GM12878 (cell line): ENCODE results near the gene MCC. TPM values are rescaled to one million over a fixed set of nuclear protein-coding genes. Genes with fewer than 3 reads are reported as not detected.

Experiments
- ATAC-seq: fragments of 200-7000 bp; cut with Tn5 transposase; 3 replicates; pipeline ENCODE4 v1.9.1; 2020; ENCODE audit warnings: mild to moderate bottlenecking, moderate library complexity
- BruUV-seq: library from RNA; stranded (reverse); fragments of 400-500 nt; replicated peaks from 2 replicates; lab custom pipeline; 2021; lab: Mats Ljungman, UMichigan
- CTCF ChIA-PET: fragments of 300-600 bp; sonication (Branson Sonifier 250); formaldehyde crosslinking; extraction: SDS; loops from one replicate; lab custom pipeline; 2021; ENCODE audit warnings: inconsistent platforms; lab: Yijun Ruan, JAX
- POLR2A ChIA-PET: fragments of 350-600 bp; formaldehyde crosslinking; extraction: SDS; loops from one replicate; lab custom pipeline; 2021; ENCODE audit warnings: inconsistent platforms; lab: Charles Lee
- RAD21 ChIA-PET: fragments of 300-600 bp; sonication (Branson Sonifier 250); formaldehyde crosslinking; loops from one replicate; lab custom pipeline; 2023; ENCODE audit warnings: antibody characterized with exemption; ENCODE audit not compliant: unreplicated experiment; lab: Charles Lee
- SMC1A ChIA-PET: fragments of 300-600 bp; sonication (Branson Sonifier 250); formaldehyde crosslinking; loops from one replicate; lab custom pipeline; 2023; ENCODE audit not compliant: unreplicated experiment, uncharacterized antibody; lab: Charles Lee
- DNase-seq: peaks from one replicate; pipeline ENCODE4 v3.0.0-alpha.2; 2011; ENCODE audit warnings: low read depth, low spot score
- FAIRE-seq: peaks from 3 replicates; lab custom pipeline; 2011; peaks lifted over from hg19 to GRCh38; lab: Jason Lieb, UNC
- H2AFZ ChIP-seq: 2 replicates; pipeline ENCODE4 v1.6.0; 2011; ENCODE audit warnings: low read depth, low read length, control low read depth; ENCODE audit not compliant: control insufficient read depth
- H3K27ac ChIP-seq: 2 replicates; pipeline ENCODE4 v1.5.1; 2011; ENCODE audit warnings: control low read depth; ENCODE audit not compliant: control insufficient read depth, insufficient read depth
- H3K27me3 ChIP-seq, 2 experiments: replicated peaks in 1 of 2; 2 replicates each; pipeline versions ENCODE4 v1.6.0 to v1.6.1; 2011; ENCODE audit warnings: low read length in 1 of 2; ENCODE audit not compliant: control insufficient read depth in 2 of 2, insufficient read depth in 2 of 2
- H3K36me3 ChIP-seq, 2 experiments: 2 replicates each; pipeline ENCODE4 v1.5.1; 2011; ENCODE audit warnings: low read length in 1 of 2; ENCODE audit not compliant: control insufficient read depth in 2 of 2, insufficient read depth in 2 of 2
- H3K4me1 ChIP-seq: 2 replicates; pipeline ENCODE4 v1.6.1; 2011; ENCODE audit warnings: mild to moderate bottlenecking, low read length, moderate library complexity, mixed read lengths; ENCODE audit not compliant: control insufficient read depth, insufficient read depth
- H3K4me2 ChIP-seq: 2 replicates; pipeline ENCODE4 v1.6.0; 2011; ENCODE audit warnings: control low read depth; ENCODE audit not compliant: control insufficient read depth, insufficient read depth
- H3K4me3 ChIP-seq: fragments of 200-600 bp; sonication (generic); 2 replicates; pipeline ENCODE4 v1.5.1; 2016
- H3K79me2 ChIP-seq: 2 replicates; pipeline ENCODE4 v1.6.0; 2011; ENCODE audit warnings: low read length; ENCODE audit not compliant: control insufficient read depth, insufficient read depth
- H3K9ac ChIP-seq: 2 replicates; pipeline ENCODE4 v1.8.0; 2011; ENCODE audit warnings: low read length, control low read depth, mixed read lengths; ENCODE audit not compliant: control insufficient read depth, insufficient read depth
- H3K9me3 ChIP-seq: replicated peaks from 3 replicates; pipeline ENCODE4 v1.5.1; 2011; ENCODE audit warnings: mild to moderate bottlenecking, low read length; ENCODE audit not compliant: control insufficient read depth, insufficient read depth
- H4K20me1 ChIP-seq: 2 replicates; pipeline ENCODE4 v1.6.0; 2011; ENCODE audit not compliant: control insufficient read depth, insufficient read depth
- CHD2 ChIP-seq: IDR thresholded peaks from 2 replicates; pipeline ENCODE4 v1.6.1; 2011; ENCODE audit warnings: low read depth, low read length, improper control_type of control experiment, borderline replicate concordance
- E4F1 ChIP-seq: fragments of 450-650 bp; IDR thresholded peaks from 2 replicates; pipeline ENCODE4 v1.6.1; 2018; ENCODE audit warnings: borderline replicate concordance, mild to moderate bottlenecking; ENCODE audit not compliant: partially characterized antibody
- FOXK2 ChIP-seq: fragments of 450-650 bp; IDR thresholded peaks from 2 replicates; pipeline ENCODE4 v1.6.1; 2017; ENCODE audit warnings: mild to moderate bottlenecking, moderate library complexity
- LARP7 ChIP-seq: fragments of 450-650 bp; IDR thresholded peaks from 2 replicates; pipeline ENCODE4 v1.6.1; 2017; ENCODE audit warnings: mild to moderate bottlenecking
- MXI1 ChIP-seq: fragments of 150-350 bp; IDR thresholded peaks from 2 replicates; pipeline ENCODE4 v1.6.1; 2011; ENCODE audit warnings: low read depth, mild to moderate bottlenecking, inconsistent platforms, low read length, improper control_type of control experiment
- NFIC ChIP-seq: IDR thresholded peaks from 2 replicates; pipeline ENCODE4 v1.6.1; 2012; ENCODE audit warnings: low read depth, mild to moderate bottlenecking, inconsistent platforms, low read length, moderate library complexity
- NFXL1 ChIP-seq: fragments of 450-650 bp; IDR thresholded peaks from 2 replicates; pipeline ENCODE4 v1.6.1; 2017; ENCODE audit warnings: antibody characterized with exemption, mild to moderate bottlenecking, borderline replicate concordance
- NFYA ChIP-seq: IDR thresholded peaks from 2 replicates; pipeline ENCODE4 v1.6.1; 2011; ENCODE audit warnings: low read depth, mild to moderate bottlenecking, low read length, improper control_type of control experiment, borderline replicate concordance
- PKNOX1 ChIP-seq: fragments of 450-650 bp; IDR thresholded peaks from 2 replicates; pipeline ENCODE4 v1.6.1; 2016; ENCODE audit warnings: mild to moderate bottlenecking
- RAD21 ChIP-seq: IDR thresholded peaks from 2 replicates; pipeline ENCODE4 v1.6.1; 2011; ENCODE audit warnings: mild to moderate bottlenecking, low read depth, low read length, moderate library complexity; ENCODE audit not compliant: insufficient read depth
- SP1 ChIP-seq: IDR thresholded peaks from one replicate; pipeline ENCODE4 v1.6.1; 2011; ENCODE audit warnings: low read depth, low read length
- STAT1 ChIP-seq: fragments of 450-650 bp; conservative IDR thresholded peaks from 2 replicates; pipeline ENCODE4 v1.6.1; 2014; ENCODE audit warnings: antibody characterized with exemption, mild to moderate bottlenecking
- STAT3 ChIP-seq: IDR thresholded peaks from 2 replicates; pipeline ENCODE4 v1.6.1; 2011; ENCODE audit warnings: low read depth, low read length, improper control_type of control experiment
- TCF12 ChIP-seq: IDR thresholded peaks from 2 replicates; pipeline ENCODE4 v1.6.1; 2011; ENCODE audit warnings: low read depth, mild to moderate bottlenecking, low read length
- YBX1 ChIP-seq: fragments of 450-650 bp; IDR thresholded peaks from 2 replicates; pipeline ENCODE4 v1.6.1; 2016; ENCODE audit warnings: antibody characterized with exemption
- ZNF24 ChIP-seq: fragments of 450-650 bp; IDR thresholded peaks from 2 replicates; pipeline ENCODE4 v1.6.1; 2017; ENCODE audit warnings: antibody characterized with exemption, mild to moderate bottlenecking
- ZNF274 ChIP-seq: IDR thresholded peaks from one replicate; pipeline ENCODE4 v1.8.0; 2011; ENCODE audit not compliant: insufficient read length, insufficient read depth
- ZZZ3 ChIP-seq: IDR thresholded peaks from 2 replicates; pipeline ENCODE4 v1.6.1; 2011; ENCODE audit warnings: low read depth; ENCODE audit not compliant: control insufficient read depth, insufficient read length
- WGBS: methylation state at CpG from one replicate; pipeline ENCODE4 v1.1.6; 2016; ENCODE audit warnings: low lambda C conversion rate; ENCODE audit not compliant: insufficient replicate concordance, insufficient coverage; ENCODE audit errors: missing lambda C conversion rate; 5-methylcytosine and 5-hydroxymethylcytosine counted together
- in situ Hi-C: fragments of 300-500 bp; cut with MboI; formaldehyde crosslinking; loops from 9 replicates; pipeline ENCODE4 v1.14.3; 2018; ENCODE audit warnings: mixed read lengths
- intact Hi-C: fragments of 100-400 bp; cut with micrococcal nuclease; formaldehyde crosslinking; loops from one replicate; pipeline ENCODE4 v1.14.2; 2022; ENCODE audit not compliant: unreplicated experiment
- polyA plus RNA-seq, 11 experiments: library from polyadenylated mRNA; depleted of rRNA in 4 of 11; unstranded in 6 of 11; stranded (reverse) in 5 of 11; fragments of >200 nt; fragmentation: Nextera tagmentation in 4 of 11; fragmentation: Illumina TruSeq in 1 of 11; extraction: Ambion mirVana in 4 of 11; extraction: Trizol in 1 of 11; gene quantifications; 1 replicate in 1 of 11; 2 replicates in 10 of 11; pipeline versions ENCODE4 v1.2.1 to v1.2.3, GENCODE V29; 2011 to 2016; ENCODE audit warnings: inconsistent platforms in 2 of 11, missing spikeins in 2 of 11, low read depth in 1 of 11
- total RNA-seq, 4 experiments: library from RNA; depleted of rRNA in 3 of 4; stranded (reverse); fragments of >200 nt in 3 of 4; fragmentation: Illumina TruSeq in 1 of 4; extraction: Trizol in 1 of 4; gene quantifications; 2 replicates each; pipeline versions ENCODE4 v1.2.1 to v1.2.3, GENCODE V29; 2013 to 2021
- TF ChIP-seq, protein P1 (sequence below): IDR thresholded peaks from 2 replicates; pipeline ENCODE4 v1.6.1; 2011; ENCODE audit warnings: low read depth, low read length, improper control_type of control experiment, borderline replicate concordance

Gene MCC
- total and polyA plus RNA-seq, 10 of the 15 experiments (the other 5 are each of a cell fraction or from before 2014, with no cell fraction given): 0.03 to 0.86 (median 0.16) TPM

DNA sequence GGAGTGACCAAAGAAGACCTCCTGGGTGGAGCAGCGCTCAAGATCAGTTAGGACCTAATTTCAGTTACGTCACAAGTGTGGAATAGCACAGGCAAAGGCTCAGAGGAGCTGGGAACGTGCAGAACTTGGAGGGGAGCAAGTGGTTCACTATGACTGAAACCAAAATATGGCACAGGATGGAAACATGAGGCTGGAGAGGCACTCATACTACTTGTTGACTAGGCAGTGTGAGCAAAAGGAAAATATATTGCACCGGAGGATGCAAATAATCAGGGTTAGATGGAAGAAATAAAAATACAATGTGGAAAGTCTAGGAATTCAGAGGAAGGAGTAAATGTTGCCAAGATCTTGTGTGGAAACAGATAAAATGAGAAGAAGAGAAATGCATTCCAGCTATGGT lies 363.3 kb downstream of the MCC start:
- no peak for FAIRE-seq

More for the DNA sequence above, 363.3 kb downstream of the MCC start:
- in situ Hi-C loops (no loop called here), intact Hi-C loops (no loop called here)
- no peaks in the 10 kb centered on the region for H4K20me1 ChIP-seq
- ChIA-PET POLR2A (no interaction called here), SMC1A (no interaction called here), CTCF (interaction anchor here (0.8 kb wide), 1 partner anchor 40 kb away, joined by 3 read pairs; no protein-coding TSS in a partner anchor), RAD21 (interaction anchor here (0.8 kb wide), 1 partner anchor 8 kb away, joined by 3 read pairs; no protein-coding TSS in a partner anchor)
- H3K9ac ChIP-seq: no peak overlapping the region
- no TSS peak for BruUV-seq
- 24% methylated on average over 4 of the region's 4 CpGs for WGBS
- no peak for DNase-seq
- no peaks in the 10 kb centered on the region for H3K9me3 ChIP-seq
- no peaks in the 10 kb centered on the region for H3K4me1 ChIP-seq
- ATAC-seq: no peak
- H2AFZ ChIP-seq: no peak overlapping the region
- no peaks in the 10 kb centered on the region for H3K79me2 ChIP-seq
- TF ChIP-seq PKNOX1: no peak
- TF ChIP-seq ZZZ3: no peak
- TF ChIP-seq STAT1: no peak
- TF ChIP-seq TCF12: no peak
- TF ChIP-seq STAT3: no peak
- TF ChIP-seq NFXL1: no peak
- TF ChIP-seq NFIC: no peak
- no peak for TF ChIP-seq FOXK2
- TF ChIP-seq ZNF24: no peak
- TF ChIP-seq E4F1: no peak
- no peak for TF ChIP-seq MXI1
- TF ChIP-seq SP1: no peak
- no peak for TF ChIP-seq RAD21
- no peak for TF ChIP-seq NFYA
- no peak for TF ChIP-seq LARP7
- TF ChIP-seq ZNF274: no peak
- TF ChIP-seq, protein P1, sequence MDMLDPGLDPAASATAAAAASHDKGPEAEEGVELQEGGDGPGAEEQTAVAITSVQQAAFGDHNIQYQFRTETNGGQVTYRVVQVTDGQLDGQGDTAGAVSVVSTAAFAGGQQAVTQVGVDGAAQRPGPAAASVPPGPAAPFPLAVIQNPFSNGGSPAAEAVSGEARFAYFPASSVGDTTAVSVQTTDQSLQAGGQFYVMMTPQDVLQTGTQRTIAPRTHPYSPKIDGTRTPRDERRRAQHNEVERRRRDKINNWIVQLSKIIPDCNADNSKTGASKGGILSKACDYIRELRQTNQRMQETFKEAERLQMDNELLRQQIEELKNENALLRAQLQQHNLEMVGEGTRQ: no peak
- no peak for TF ChIP-seq YBX1
- no peak for TF ChIP-seq CHD2
- H3K27ac ChIP-seq: no peak overlapping the region
- H3K4me2 ChIP-seq: no peak overlapping the region
- no peaks in the 10 kb centered on the region for H3K36me3 ChIP-seq
- H3K4me3 ChIP-seq: no peak overlapping the region
- peaks cover 0 to 5% of the 10 kb centered on the region in 2 experiments; a peak in 1 of 4 replicates for H3K27me3 ChIP-seq
